H1 (cell line): ENCODE results near the gene FSD1. TPM values are rescaled to one million over a fixed set of nuclear protein-coding genes. Genes with fewer than 3 reads are reported as not detected.

Experiments used
- CTCF ChIA-PET: fragments of 300-600 bp; sonication (Branson Sonifier 250); formaldehyde crosslinking; loops from one replicate; lab custom pipeline; 2021; ENCODE audit not compliant: partially characterized antibody; lab: Charles Lee
- POLR2A ChIA-PET: fragments of 300-600 bp; sonication (Branson Sonifier 250); formaldehyde crosslinking; loops from one replicate; lab custom pipeline; 2021; ENCODE audit warnings: inconsistent platforms; ENCODE audit not compliant: partially characterized antibody; lab: Charles Lee
- DNase-seq, 2 experiments: peaks; one replicate each; pipeline versions ENCODE4 v3.0.0 to v3.0.0-alpha.2; 2010 to 2022; ENCODE audit warnings: low spot score in 2 of 2, low read depth in 1 of 2, mixed read lengths in 1 of 2
- FAIRE-seq: peaks from 2 replicates; lab custom pipeline; 2011; peaks lifted over from hg19 to GRCh38; lab: Jason Lieb, UNC
- H2AFZ ChIP-seq: 2 replicates; pipeline ENCODE4 v1.8.1; 2012; ENCODE audit warnings: low read length, inconsistent platforms
- H2AK5ac ChIP-seq: 2 replicates; pipeline ENCODE4 v1.6.1; 2013; ENCODE audit warnings: low read depth, low read length
- H2BK120ac ChIP-seq: replicated peaks from 2 replicates; pipeline ENCODE3; 2013; ENCODE audit warnings: low read depth, low read length, inconsistent platforms
- H2BK12ac ChIP-seq: 2 replicates; pipeline ENCODE4 v1.6.1; 2013; ENCODE audit warnings: low read depth, low read length
- H2BK15ac ChIP-seq: 2 replicates; pipeline ENCODE4 v1.6.1; 2013; ENCODE audit warnings: low read length
- H2BK20ac ChIP-seq: 2 replicates; pipeline ENCODE4 v1.6.1; 2013; ENCODE audit warnings: low read length
- H2BK5ac ChIP-seq: 2 replicates; pipeline ENCODE4 v1.6.1; 2013; ENCODE audit warnings: low read depth, low read length
- H3K14ac ChIP-seq: 2 replicates; pipeline ENCODE4 v1.6.1; 2013; ENCODE audit warnings: inconsistent platforms; ENCODE audit not compliant: insufficient read length
- H3K18ac ChIP-seq: 2 replicates; pipeline ENCODE4 v1.6.1; 2013; ENCODE audit warnings: low read length; ENCODE audit errors: extremely low read depth
- H3K23ac ChIP-seq: 2 replicates; pipeline ENCODE4 v1.6.1; 2013; ENCODE audit warnings: inconsistent platforms; ENCODE audit not compliant: insufficient read length
- H3K23me2 ChIP-seq: 2 replicates; pipeline ENCODE4 v1.6.1; 2013; ENCODE audit warnings: low read depth, low read length
- H3K27ac ChIP-seq: 2 replicates; pipeline ENCODE4 v1.6.1; 2011; ENCODE audit warnings: low read depth, low read length, inconsistent platforms
- H3K27me3 ChIP-seq, 4 experiments: replicated peaks in 1 of 4; 1 replicate in 1 of 4; 2 replicates in 3 of 4; pipeline versions ENCODE4 v1.6.1 to v1.8.1; 2011 to 2013; ENCODE audit warnings: low read length in 3 of 4, mild to moderate bottlenecking in 3 of 4, inconsistent platforms in 2 of 4, mixed read lengths in 2 of 4, moderate library complexity in 1 of 4; ENCODE audit not compliant: control insufficient read depth in 3 of 4, insufficient read depth in 3 of 4; ENCODE audit errors: extremely low read depth in 1 of 4
- H3K36me3 ChIP-seq, 4 experiments: 2 replicates each; pipeline versions ENCODE4 v1.6.1 to v1.8.1; 2011 to 2013; ENCODE audit warnings: mild to moderate bottlenecking in 4 of 4, low read length in 3 of 4, moderate library complexity in 2 of 4, control low read depth in 1 of 4, inconsistent platforms in 1 of 4; ENCODE audit not compliant: insufficient read depth in 4 of 4, control insufficient read depth in 2 of 4
- H3K4ac ChIP-seq: replicated peaks from 2 replicates; pipeline ENCODE3; 2013; ENCODE audit warnings: low read length, low read depth, mixed read lengths, inconsistent platforms; ENCODE audit not compliant: insufficient read length
- H3K4me1 ChIP-seq, 4 experiments: replicated peaks in 1 of 4; 1 replicate in 1 of 4; 2 replicates in 3 of 4; pipeline versions ENCODE4 v1.6.1 to v1.8.1; 2011 to 2013; ENCODE audit warnings: low read length in 3 of 4, inconsistent platforms in 2 of 4, mixed read lengths in 1 of 4; ENCODE audit not compliant: insufficient read depth in 4 of 4, control insufficient read depth in 3 of 4
- H3K4me2 ChIP-seq, 2 experiments: 2 replicates each; pipeline versions ENCODE4 v1.6.1 to v1.8.1; 2011 to 2013; ENCODE audit warnings: low read depth in 2 of 2, low read length in 2 of 2, control low read depth in 1 of 2, inconsistent platforms in 1 of 2, mild to moderate bottlenecking in 1 of 2; ENCODE audit not compliant: insufficient read depth in 1 of 2
- H3K4me3 ChIP-seq, 4 experiments: fragments of 200-600, 300-600 bp in 1 of 4; sonication (generic), shearing (Covaris generic), sonication (Bioruptor Twin) in 1 of 4; 2 replicates each; pipeline versions ENCODE4 v1.5.1 to v1.8.1; 2011 to 2016; ENCODE audit warnings: low read length in 4 of 4, low read depth in 3 of 4, control low read depth in 2 of 4, inconsistent platforms in 2 of 4, mild to moderate bottlenecking in 2 of 4, mixed read lengths in 1 of 4, moderate library complexity in 1 of 4; ENCODE audit not compliant: insufficient read depth in 2 of 4; ENCODE audit errors: extremely low read depth in 1 of 4
- H3K56ac ChIP-seq: replicated peaks from 2 replicates; pipeline ENCODE3; 2013; ENCODE audit warnings: low read depth, mild to moderate bottlenecking, mixed read lengths, low read length, inconsistent platforms; ENCODE audit not compliant: insufficient read length
- H3K79me1 ChIP-seq: 2 replicates; pipeline ENCODE4 v1.6.1; 2013; ENCODE audit warnings: low read depth, low read length, control low read depth
- H3K79me2 ChIP-seq, 2 experiments: 2 replicates each; pipeline versions ENCODE4 v1.6.1 to v1.8.1; 2012 to 2013; ENCODE audit warnings: low read length in 2 of 2, mild to moderate bottlenecking in 2 of 2, inconsistent platforms in 1 of 2; ENCODE audit not compliant: insufficient read depth in 2 of 2, control insufficient read depth in 1 of 2
- H3K9ac ChIP-seq, 4 experiments: replicated peaks in 1 of 4; 1 replicate in 1 of 4; 2 replicates in 3 of 4; pipeline versions ENCODE4 v1.6.1 to v1.8.1; 2011 to 2013; ENCODE audit warnings: low read depth in 3 of 4, low read length in 3 of 4, control low read depth in 2 of 4, mild to moderate bottlenecking in 2 of 4, moderate library complexity in 2 of 4, inconsistent platforms in 1 of 4; ENCODE audit errors: extremely low read depth in 1 of 4
- H3K9me3 ChIP-seq, 2 experiments: 2 replicates each; pipeline versions ENCODE4 v1.6.1 to v1.8.1; 2012 to 2013; ENCODE audit warnings: mild to moderate bottlenecking in 2 of 2, moderate library complexity in 2 of 2, control low read depth in 1 of 2, inconsistent platforms in 1 of 2, low read depth in 1 of 2, low read length in 1 of 2, mixed read lengths in 1 of 2; ENCODE audit not compliant: insufficient read depth in 2 of 2
- H4K20me1 ChIP-seq, 2 experiments: replicated peaks in 1 of 2; 2 replicates each; pipeline versions ENCODE3 to v1.8.1; 2011 to 2013; ENCODE audit warnings: inconsistent platforms in 2 of 2, low read length in 2 of 2, mild to moderate bottlenecking in 1 of 2; ENCODE audit not compliant: insufficient read depth in 2 of 2, control insufficient read depth in 1 of 2
- H4K5ac ChIP-seq: 2 replicates; pipeline ENCODE4 v1.6.1; 2013; ENCODE audit warnings: low read length, low read depth, mixed read lengths, inconsistent platforms; ENCODE audit not compliant: insufficient read length
- H4K8ac ChIP-seq: 2 replicates; pipeline ENCODE4 v1.8.0; 2013; ENCODE audit warnings: mild to moderate bottlenecking, moderate library complexity, low read length, inconsistent platforms; ENCODE audit not compliant: insufficient read depth; ENCODE audit errors: extremely low read depth
- H4K91ac ChIP-seq: replicated peaks from 2 replicates; pipeline ENCODE3; 2013; ENCODE audit warnings: low read length, mixed read lengths, inconsistent platforms; ENCODE audit not compliant: insufficient read length
- ATF3 ChIP-seq: IDR thresholded peaks from 2 replicates; pipeline ENCODE4 v1.6.1; 2011; ENCODE audit warnings: low read depth, mild to moderate bottlenecking, low read length; ENCODE audit not compliant: insufficient read depth
- CBX5 ChIP-seq: fragments of 300-800, 300-1000 bp; sonication (generic); IDR thresholded peaks from 2 replicates; pipeline ENCODE4 v1.7.1; 2016; ENCODE audit warnings: antibody characterized with exemption, low read length, low read depth
- CBX8 ChIP-seq: fragments of 300-800, 300-1000 bp; sonication (generic); IDR thresholded peaks from 2 replicates; pipeline ENCODE4 v1.7.1; 2016; ENCODE audit warnings: low read depth, low read length, borderline replicate concordance
- CTBP2 ChIP-seq: IDR thresholded peaks from 2 replicates; pipeline ENCODE4 v1.7.0; 2011; ENCODE audit warnings: borderline replicate concordance, mild to moderate bottlenecking, moderate library complexity, mixed read lengths, low read length; ENCODE audit not compliant: insufficient read depth, insufficient read length
- EP300 ChIP-seq, 2 experiments: IDR thresholded peaks; 1 replicate in 1 of 2; 2 replicates in 1 of 2; pipeline ENCODE4 v1.6.1; 2011 to 2012; ENCODE audit warnings: low read depth in 2 of 2, low read length in 2 of 2, mild to moderate bottlenecking in 2 of 2, borderline replicate concordance in 1 of 2, inconsistent platforms in 1 of 2, moderate library complexity in 1 of 2
- GABPA ChIP-seq: IDR thresholded peaks from 2 replicates; pipeline ENCODE4 v1.6.1; 2011; ENCODE audit warnings: mild to moderate bottlenecking, low read length, moderate library complexity, borderline replicate concordance; ENCODE audit not compliant: insufficient read depth
- MAFK ChIP-seq: IDR thresholded peaks from 2 replicates; pipeline ENCODE4 v1.6.1; 2012; ENCODE audit warnings: low read depth, mild to moderate bottlenecking, improper control_type of control experiment, low read length
- NRF1 ChIP-seq: IDR thresholded peaks from 2 replicates; pipeline ENCODE4 v1.6.1; 2011; ENCODE audit warnings: mild to moderate bottlenecking, low read depth, low read length, improper control_type of control experiment
- WGBS, 2 experiments: shearing (Covaris generic) in 1 of 2; methylation state at CpG; one replicate each; pipeline versions ENCODE4 v1.1.6 to v1.1.7; 2013 to 2015; ENCODE audit warnings: low lambda C conversion rate in 2 of 2, mixed read lengths in 2 of 2, inconsistent platforms in 1 of 2, low coverage in 1 of 2, missing lambda C conversion rate in 1 of 2; ENCODE audit not compliant: insufficient replicate concordance in 2 of 2, insufficient coverage in 1 of 2, insufficient read length in 1 of 2; ENCODE audit errors: extremely low coverage in 1 of 2, missing lambda C conversion rate in 1 of 2; 5-methylcytosine and 5-hydroxymethylcytosine counted together
- polyA plus RNA-seq, 7 experiments: library from polyadenylated mRNA; depleted of rRNA in 3 of 7; stranded (reverse) in 5 of 7; unstranded in 2 of 7; fragments of >200 nt in 5 of 7; fragments of 200-250 nt in 2 of 7; gene quantifications; 1 replicate in 5 of 7; 2 replicates in 1 of 7; 4 replicates in 1 of 7; pipeline versions ENCODE4 v1.2.1 to v1.2.3, GENCODE V29; 2011 to 2013; ENCODE audit warnings: missing spikeins in 2 of 7, mixed read lengths in 2 of 7
- total RNA-seq: library from RNA; stranded (reverse); fragmentation: NEBNext Ultra II Directional; extraction: Animal tissue kit (Norgen Biotek cat#: 25700); gene quantifications from 2 replicates; pipeline ENCODE4 v1.2.1, GENCODE V29; 2021
- TF ChIP-seq, protein P1 (sequence below): IDR thresholded peaks from 2 replicates; pipeline ENCODE4 v1.6.1; 2011; ENCODE audit warnings: low read length, improper control_type of control experiment

FSD1 gene
- total and polyA plus RNA-seq, 2 of the 8 experiments (the other 6 are each of a cell fraction or from before 2014, with no cell fraction given), result 58.8 to 181 TPM

GRCh38 chr19:4294389-4294788, 10.0 kb upstream of the FSD1 start:
- no peak overlapping the region for H3K56ac ChIP-seq
- H2BK5ac ChIP-seq, result no peak overlapping the region
- DNase-seq (no peak), FAIRE-seq (no peak)
- no peak overlapping the region; a peak in 1 of 4 replicates for H3K4me2 ChIP-seq
- 0 out of 2 replicates have a peak overlapping the region, but pooled peaks have one; percentile 17 for H2BK12ac ChIP-seq
- no peaks in the 10 kb centered on the region for H4K20me1 ChIP-seq
- H3K27me3 ChIP-seq, result no peaks in the 10 kb centered on the region; a peak in 1 of 7 replicates
- no peak overlapping the region for H2BK120ac ChIP-seq
- H3K4me3 ChIP-seq, result no peak overlapping the region
- H4K8ac ChIP-seq, result 0 out of 2 replicates have a peak overlapping the region, but pooled peaks have one; percentile 39
- H4K5ac ChIP-seq, result no peak overlapping the region
- no peaks in the 10 kb centered on the region for H3K36me3 ChIP-seq
- no peak overlapping the region for H3K14ac ChIP-seq
- H3K4ac ChIP-seq, result no peak overlapping the region
- H3K4me1 ChIP-seq, result peaks cover 0 to 10% (median 1%) of the 10 kb centered on the region in 4 experiments; a peak in 5 of 7 replicates
- no peak overlapping the region for H4K91ac ChIP-seq
- H2BK20ac ChIP-seq, result no peak overlapping the region
- no peak overlapping the region for H2BK15ac ChIP-seq
- TF ChIP-seq, protein P1, sequence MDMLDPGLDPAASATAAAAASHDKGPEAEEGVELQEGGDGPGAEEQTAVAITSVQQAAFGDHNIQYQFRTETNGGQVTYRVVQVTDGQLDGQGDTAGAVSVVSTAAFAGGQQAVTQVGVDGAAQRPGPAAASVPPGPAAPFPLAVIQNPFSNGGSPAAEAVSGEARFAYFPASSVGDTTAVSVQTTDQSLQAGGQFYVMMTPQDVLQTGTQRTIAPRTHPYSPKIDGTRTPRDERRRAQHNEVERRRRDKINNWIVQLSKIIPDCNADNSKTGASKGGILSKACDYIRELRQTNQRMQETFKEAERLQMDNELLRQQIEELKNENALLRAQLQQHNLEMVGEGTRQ, result no peak
- TF ChIP-seq ATF3 (no peak), CTBP2 (no peak), GABPA (no peak), NRF1 (no peak), CBX5 (no peak), MAFK (no peak), CBX8 (no peak), EP300 (IDR thresholded peaks at IDR 0.05; ENCODE audit: borderline replicate concordance in 1 of 2, low read depth in 2 of 2, low read length in 2 of 2) (no peak)
- WGBS, 2 experiments, result 66% methylated on average over 10 of the region's 10 CpGs; no CpG with 5 or more reads in 1 of the 2 experiments
- no peaks in the 10 kb centered on the region for H3K23me2 ChIP-seq
- no peak overlapping the region for H2AFZ ChIP-seq
- H3K18ac ChIP-seq, result no peak overlapping the region
- CTCF ChIA-PET, result interaction anchor here (0.7 to 1.7 kb wide), 4 partner anchors 8 to 37 kb away, joined by 3 to 11 read pairs (median 3); partner anchors contain the start of gene TMIGD2
- no peak overlapping the region for H3K23ac ChIP-seq
- POLR2A ChIA-PET, result interaction anchor here (1.4 to 1.6 kb wide), 4 partner anchors 10 to 22 kb away, joined by 3 to 8 read pairs (median 4); partner anchors contain the start of gene FSD1
- no peak overlapping the region for H3K9ac ChIP-seq
- H3K27ac ChIP-seq, result no peak overlapping the region
- H3K9me3 ChIP-seq, result no peaks in the 10 kb centered on the region
- H2AK5ac ChIP-seq, result no peak overlapping the region
- no peaks in the 10 kb centered on the region for H3K79me2 ChIP-seq
- no peaks in the 10 kb centered on the region for H3K79me1 ChIP-seq
